HEK293T (cell line): ENCODE results near the gene PRAC2.

Source experiments
- CTCF ChIA-PET: fragments of 350-600 bp; formaldehyde crosslinking; extraction: SDS; loops from one replicate; lab custom pipeline; 2021; ENCODE audit warnings: antibody characterized with exemption, inconsistent platforms; lab: Yijun Ruan, JAX
- POLR2A ChIA-PET: fragments of 350-600 bp; formaldehyde crosslinking; extraction: SDS; loops from one replicate; lab custom pipeline; 2020; ENCODE audit warnings: antibody characterized with exemption, inconsistent platforms; lab: Yijun Ruan, JAX
- DNase-seq: peaks from one replicate; pipeline ENCODE4 v3.0.0; 2012; ENCODE audit warnings: mixed read lengths; ENCODE audit errors: extremely low spot score
- ARNT ChIP-seq: fragments of 450-650 bp; IDR thresholded peaks from 2 replicates; pipeline ENCODE4 v1.6.1; 2017; ENCODE audit warnings: mild to moderate bottlenecking
- BHLHE40 ChIP-seq: fragments of 450-650 bp; IDR thresholded peaks from 2 replicates; pipeline ENCODE4 v1.6.1; 2016; ENCODE audit warnings: mild to moderate bottlenecking, moderate library complexity, borderline replicate concordance
- CTBP1 ChIP-seq: fragments of 450-650 bp; IDR thresholded peaks from 2 replicates; pipeline ENCODE4 v1.6.1; 2016; ENCODE audit warnings: borderline replicate concordance
- ELF4 ChIP-seq: fragments of 450-650 bp; IDR thresholded peaks from 2 replicates; pipeline ENCODE4 v1.6.1; 2017; ENCODE audit warnings: antibody characterized with exemption
- FOXA1 ChIP-seq: fragments of 450-650 bp; IDR thresholded peaks from 2 replicates; pipeline ENCODE4 v1.6.1; 2016; ENCODE audit warnings: mild to moderate bottlenecking
- FOXK2 ChIP-seq: fragments of 450-650 bp; IDR thresholded peaks from 2 replicates; pipeline ENCODE4 v1.6.1; 2016; ENCODE audit warnings: mild to moderate bottlenecking
- FOXM1 ChIP-seq: fragments of 450-650 bp; IDR thresholded peaks from 2 replicates; pipeline ENCODE4 v1.6.1; 2017; ENCODE audit warnings: mild to moderate bottlenecking, borderline replicate concordance
- HDGF ChIP-seq: fragments of 450-650 bp; IDR thresholded peaks from 2 replicates; pipeline ENCODE4 v1.6.1; 2017; ENCODE audit warnings: antibody characterized with exemption, borderline replicate concordance
- L3MBTL2 ChIP-seq: fragments of 450-650 bp; conservative IDR thresholded peaks from 2 replicates; pipeline ENCODE4 v1.6.1; 2016; ENCODE audit warnings: mild to moderate bottlenecking
- LEF1 ChIP-seq: fragments of 450-650 bp; IDR thresholded peaks from 2 replicates; pipeline ENCODE4 v1.6.1; 2017; ENCODE audit warnings: mild to moderate bottlenecking, borderline replicate concordance
- NFRKB ChIP-seq: fragments of 450-650 bp; IDR thresholded peaks from 2 replicates; pipeline ENCODE4 v1.6.1; 2016; ENCODE audit warnings: mild to moderate bottlenecking, moderate library complexity
- SP1 ChIP-seq: fragments of 450-650 bp; IDR thresholded peaks from 2 replicates; pipeline ENCODE4 v1.6.1; 2017
- SUZ12 ChIP-seq: fragments of 450-650 bp; IDR thresholded peaks from 2 replicates; pipeline ENCODE4 v1.6.1; 2016; ENCODE audit warnings: mild to moderate bottlenecking
- TARDBP ChIP-seq: fragments of 450-650 bp; IDR thresholded peaks from 2 replicates; pipeline ENCODE4 v1.6.1; 2016
- ZNF384 ChIP-seq: fragments of 450-650 bp; IDR thresholded peaks from 2 replicates; pipeline ENCODE4 v1.6.1; 2016
- TF ChIP-seq, protein P1 (sequence below): fragments of 450-650 bp; IDR thresholded peaks from 2 replicates; pipeline ENCODE4 v1.6.1; 2016

The PRAC2 gene

GRCh38 chr17:48751172-48751571 is 28.2 kb downstream of the PRAC2 start:
- ChIA-PET CTCF (interaction anchor here (0.5 to 2.2 kb wide), 5 partner anchors 16 to 128 kb away, joined by 4 to 6 read pairs (median 5); no protein-coding TSS in a partner anchor), POLR2A (interaction anchor here (1.2 kb wide), 1 partner anchor 23 kb away, joined by 8 read pairs; the partner anchor contains the start of gene HOXB13)
- DNase-seq, result no peak
- TF ChIP-seq HDGF, result no peak
- no peak for TF ChIP-seq LEF1
- no peak for TF ChIP-seq ARNT
- no peak for TF ChIP-seq L3MBTL2
- TF ChIP-seq ELF4, result no peak
- TF ChIP-seq BHLHE40, result no peak
- TF ChIP-seq FOXA1, result no peak
- TF ChIP-seq SUZ12, result no peak
- TF ChIP-seq TARDBP, result no peak
- no peak for TF ChIP-seq NFRKB
- TF ChIP-seq, protein P1, sequence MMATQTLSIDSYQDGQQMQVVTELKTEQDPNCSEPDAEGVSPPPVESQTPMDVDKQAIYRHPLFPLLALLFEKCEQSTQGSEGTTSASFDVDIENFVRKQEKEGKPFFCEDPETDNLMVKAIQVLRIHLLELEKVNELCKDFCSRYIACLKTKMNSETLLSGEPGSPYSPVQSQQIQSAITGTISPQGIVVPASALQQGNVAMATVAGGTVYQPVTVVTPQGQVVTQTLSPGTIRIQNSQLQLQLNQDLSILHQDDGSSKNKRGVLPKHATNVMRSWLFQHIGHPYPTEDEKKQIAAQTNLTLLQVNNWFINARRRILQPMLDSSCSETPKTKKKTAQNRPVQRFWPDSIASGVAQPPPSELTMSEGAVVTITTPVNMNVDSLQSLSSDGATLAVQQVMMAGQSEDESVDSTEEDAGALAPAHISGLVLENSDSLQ, result no peak
- no peak for TF ChIP-seq FOXK2
- TF ChIP-seq SP1, result no peak
- TF ChIP-seq CTBP1, result no peak
- no peak for TF ChIP-seq FOXM1
- no peak for TF ChIP-seq ZNF384

DNA sequence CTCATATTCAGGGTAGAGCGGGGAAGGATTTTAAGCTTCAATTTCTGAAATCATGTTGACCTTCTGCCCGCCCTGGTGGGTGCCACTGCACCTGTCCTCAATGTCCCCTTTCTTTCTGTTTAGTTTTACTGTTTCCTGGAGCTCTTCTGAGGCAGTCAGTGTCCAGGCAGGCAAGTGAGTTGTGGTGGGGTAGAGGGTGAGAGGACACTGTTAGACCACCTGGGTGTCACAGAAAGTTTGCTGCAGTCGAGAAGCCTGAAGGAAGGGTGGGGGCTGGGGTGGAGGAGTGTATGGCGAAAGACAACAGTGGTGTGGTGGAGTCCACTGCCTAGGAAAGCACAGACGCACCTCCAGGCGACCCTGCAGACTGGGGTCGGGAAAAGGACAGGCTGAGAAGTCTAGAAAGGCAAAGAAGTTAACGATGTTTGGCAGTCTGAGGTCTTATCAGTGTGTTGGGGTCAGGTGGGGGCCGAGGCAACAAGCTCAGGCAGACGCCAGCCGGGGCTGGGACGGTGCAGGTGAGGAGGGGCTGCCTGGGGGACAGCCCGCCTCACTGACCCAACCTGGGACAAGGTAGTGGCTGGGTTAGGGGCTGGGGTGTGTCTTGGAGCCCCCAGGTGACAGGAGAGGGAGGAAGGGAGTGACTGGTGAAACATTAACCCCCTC is 28.9 kb downstream of the PRAC2 start:
- DNase-seq, result no peak
- no peak for TF ChIP-seq SP1
- no peak for TF ChIP-seq BHLHE40
- TF ChIP-seq TARDBP, result no peak
- no peak for TF ChIP-seq ZNF384
- TF ChIP-seq CTBP1, result no peak
- TF ChIP-seq FOXM1, result no peak
- CTCF ChIA-PET, result interaction anchor here (0.5 to 2.2 kb wide), 5 partner anchors 16 to 127 kb away, joined by 4 to 6 read pairs (median 5); no protein-coding TSS in a partner anchor
- POLR2A ChIA-PET, result interaction anchor here (1.2 kb wide), 1 partner anchor 23 kb away, joined by 8 read pairs; the partner anchor contains the start of gene HOXB13

GRCh38 chr17:48752399-48753288 is 29.7 kb downstream of the PRAC2 start:
- CTCF ChIA-PET, result interaction anchor here (2.2 kb wide), 1 partner anchor 38 kb away, joined by 6 read pairs; no protein-coding TSS in a partner anchor
- POLR2A ChIA-PET, result no interaction called here
- DNase-seq, result no peak
- TF ChIP-seq, protein P1, result no peak
- no peak for TF ChIP-seq ELF4
- TF ChIP-seq ARNT, result no peak
- no peak for TF ChIP-seq SP1
- TF ChIP-seq FOXK2, result no peak
- TF ChIP-seq NFRKB, result no peak
- TF ChIP-seq CTBP1, result no peak
- TF ChIP-seq LEF1, result no peak
- no peak for TF ChIP-seq FOXA1
- no peak for TF ChIP-seq HDGF
- TF ChIP-seq BHLHE40, result no peak
- TF ChIP-seq SUZ12, result no peak
- TF ChIP-seq FOXM1, result no peak
- TF ChIP-seq L3MBTL2, result no peak
- no peak for TF ChIP-seq ZNF384
- no peak for TF ChIP-seq TARDBP

DNA sequence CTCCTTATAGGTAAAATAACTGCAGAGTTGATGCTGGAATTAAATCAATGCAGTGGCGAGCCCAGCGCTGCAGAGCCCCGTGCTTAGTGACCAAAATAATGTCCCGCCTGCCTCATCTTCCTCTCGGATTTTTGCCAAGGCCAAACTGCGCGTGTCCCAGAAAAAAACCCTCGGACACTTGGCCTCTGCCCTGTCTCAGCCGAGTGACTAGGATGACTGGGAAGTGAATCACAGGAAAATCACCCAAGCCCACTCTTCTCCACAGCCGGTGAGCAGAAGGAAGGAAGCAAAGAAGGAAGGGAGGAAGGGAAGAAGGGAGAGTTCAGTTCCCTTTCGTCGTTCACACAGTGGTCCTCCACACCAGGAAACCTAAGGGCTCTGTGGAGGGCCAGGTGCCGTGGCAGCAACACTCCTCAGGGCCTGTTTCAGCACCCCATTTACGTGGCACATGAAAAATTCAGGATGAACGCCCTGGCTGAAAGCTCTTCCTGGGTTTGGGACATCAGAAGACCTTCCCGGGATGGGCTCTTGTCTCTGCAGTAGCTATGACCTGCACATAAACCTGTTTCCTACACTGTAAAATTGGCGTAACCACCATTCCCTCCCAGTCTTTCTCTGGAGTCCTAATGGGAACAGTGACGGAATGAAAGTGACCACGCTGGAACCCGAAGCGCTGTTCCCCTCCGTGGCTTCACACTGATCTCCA is 31.0 kb downstream of the PRAC2 start:
- POLR2A ChIA-PET, result no interaction called here
- CTCF ChIA-PET, result no interaction called here
- no peak for DNase-seq
- TF ChIP-seq CTBP1 (no peak), FOXA1 (no peak), ELF4 (no peak), L3MBTL2 (no peak), NFRKB (no peak), SP1 (no peak), LEF1 (no peak), SUZ12 (no peak), FOXM1 (no peak), ARNT (no peak), FOXK2 (no peak), BHLHE40 (no peak), ZNF384 (no peak), HDGF (no peak), TARDBP (no peak)
- TF ChIP-seq, protein P1, result no peak
